Measurements from ENCODE around the gene MAGEB6B.

GRCh38 chrX:26208012-26208411 lies 47.6 kb downstream of the MAGEB6B start:
- TF ChIP-seq TAF1 (IDR thresholded peaks at IDR 0.05; ENCODE audit: borderline replicate concordance, insufficient read depth, low read length) (no peak), POLR2AphosphoS5 (IDR thresholded peaks at IDR 0.05; ENCODE audit: low read depth, low read length) (no peak)
